ENCODE results near the gene UCK2.

The UCK2 gene

DNA sequence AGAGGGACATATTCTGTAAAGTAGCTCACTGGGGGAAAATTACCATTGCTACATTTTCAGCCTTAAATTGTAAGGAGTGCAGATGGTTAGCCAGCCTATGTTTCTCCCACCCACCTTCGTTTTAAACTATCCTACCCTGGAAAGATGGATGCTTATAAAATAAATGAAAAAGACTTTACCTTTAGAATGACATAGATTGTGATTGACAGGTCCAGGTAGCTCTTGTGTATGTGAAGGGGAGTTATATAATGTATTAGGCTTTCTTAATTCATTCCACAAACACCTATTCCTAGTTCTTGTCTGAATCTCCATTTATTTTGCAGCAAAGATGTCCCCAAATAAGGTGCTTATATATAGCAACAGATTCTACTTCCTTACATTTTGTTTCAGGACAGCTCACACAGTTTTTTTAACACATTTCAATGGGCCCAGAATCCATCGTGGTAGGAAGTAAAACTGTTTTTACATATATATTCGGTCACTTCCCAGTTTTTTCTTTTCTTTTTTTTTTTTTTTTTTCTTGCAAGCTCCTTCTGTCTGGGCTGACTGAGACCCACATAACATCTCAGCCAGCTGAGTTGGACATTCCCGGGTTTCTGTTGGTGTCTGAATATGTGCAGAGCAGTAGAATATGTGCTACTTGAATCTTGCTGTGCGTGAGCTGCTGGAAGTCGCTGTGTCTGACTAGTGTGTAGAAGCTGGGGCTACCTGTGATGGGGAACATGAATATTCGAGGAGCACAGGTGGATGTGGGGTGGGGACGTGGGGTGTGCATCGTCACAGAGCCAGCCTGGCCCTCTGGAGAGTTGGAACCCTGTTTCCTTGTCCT is 27.8 kb downstream of the UCK2 start:
- no peak for DNase-seq (ENCODE audit: low read depth)

DNA sequence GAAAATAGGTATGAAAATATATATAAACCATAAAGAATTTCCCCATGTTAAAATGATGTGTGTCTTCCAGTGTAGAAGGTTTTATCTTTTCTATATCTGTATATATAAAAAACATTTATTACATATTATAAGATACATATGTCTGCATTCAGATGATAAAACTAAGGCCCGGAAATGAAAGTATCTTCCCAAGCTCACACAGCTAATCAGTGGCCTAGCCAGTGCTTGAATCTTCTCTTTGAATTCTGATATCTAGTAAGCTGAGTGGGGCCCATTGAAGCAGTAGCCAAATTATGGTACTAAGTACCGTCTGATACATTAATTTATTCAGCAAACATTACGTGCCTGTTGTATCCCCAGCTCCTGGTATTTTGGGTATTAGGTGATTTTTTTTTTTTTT is 28.6 kb downstream of the UCK2 start:
- DNase-seq (ENCODE audit: low read depth), result no peak

DNA sequence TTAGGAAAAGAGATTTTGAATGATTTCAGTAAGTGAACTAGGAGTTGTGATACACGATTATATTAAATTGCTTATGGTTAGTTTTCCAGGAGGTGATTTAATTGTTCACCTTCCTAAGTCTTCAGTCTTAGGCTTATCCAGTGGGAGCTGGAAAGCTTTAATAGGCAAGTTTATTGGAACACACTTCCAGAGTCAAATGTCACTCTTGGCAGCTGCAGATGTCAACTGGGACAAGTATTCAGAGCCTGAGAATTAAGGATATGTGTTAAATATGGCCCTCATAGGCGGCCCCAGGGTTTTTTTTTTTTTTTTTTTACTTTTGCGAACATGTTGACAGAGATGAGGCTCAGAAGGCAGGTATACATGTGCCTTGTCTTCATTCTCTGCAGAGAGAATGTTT is 29.2 kb downstream of the UCK2 start:
- DNase-seq (ENCODE audit: low read depth), result no peak

DNA sequence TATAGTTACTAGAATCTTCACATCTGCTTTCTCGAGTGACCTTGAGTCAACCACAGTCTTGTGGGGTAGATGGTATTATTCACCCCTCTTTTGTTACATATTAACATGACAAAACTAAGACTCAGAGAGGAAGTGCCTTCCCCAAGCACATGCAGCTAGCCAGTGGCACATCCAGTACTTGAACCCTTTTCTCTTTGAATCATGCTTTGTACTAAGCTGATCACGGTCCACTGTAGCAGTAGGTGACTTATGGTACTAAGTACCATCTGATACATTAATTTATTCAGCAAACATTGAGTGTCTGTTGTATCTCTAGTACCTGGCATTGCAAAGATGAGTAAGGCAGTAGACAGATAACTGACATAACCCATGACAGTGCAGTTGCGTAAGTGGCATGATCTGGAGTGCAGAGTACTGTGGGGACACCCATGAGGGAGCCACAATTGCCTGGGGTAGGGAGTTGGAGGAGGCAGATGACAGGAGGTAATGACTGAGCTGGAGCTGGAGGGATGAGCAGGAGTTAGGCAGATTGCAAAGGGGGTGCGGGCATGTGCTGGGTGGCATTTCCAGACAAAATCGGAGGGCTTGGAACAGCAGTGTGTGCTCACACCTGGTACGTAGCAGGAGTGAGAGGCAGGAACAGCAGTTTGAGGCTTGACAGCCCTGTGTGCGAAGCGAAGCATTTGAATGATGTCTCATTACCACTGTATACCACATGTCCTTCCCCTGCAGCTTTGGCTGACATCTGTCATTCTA is 29.8 kb downstream of the UCK2 start:
- no peak for DNase-seq (ENCODE audit: low read depth)

DNA sequence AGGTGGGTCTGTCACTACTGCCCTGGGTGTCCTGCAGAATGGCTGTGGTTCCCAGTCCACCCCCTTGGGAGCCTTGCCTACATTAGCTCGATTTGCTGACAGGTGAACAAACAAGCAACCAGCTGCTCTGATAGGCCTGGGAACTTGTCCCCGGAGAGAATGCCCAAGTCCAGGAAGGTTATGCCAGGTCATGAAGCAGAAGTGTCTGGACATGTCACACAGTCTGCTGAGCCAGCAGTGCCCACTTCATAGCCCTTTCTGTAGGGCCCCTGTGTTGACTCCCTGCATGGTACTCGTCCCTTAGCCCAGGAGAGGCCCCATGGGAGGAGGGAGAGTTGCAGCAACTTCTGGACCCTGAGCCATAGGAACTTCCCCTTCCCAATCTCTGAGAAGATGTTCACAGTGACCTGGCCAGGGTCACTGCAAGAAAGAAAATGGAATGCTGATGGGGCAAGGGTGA is 31.0 kb downstream of the UCK2 start:
- no peak for DNase-seq (ENCODE audit: low read depth)

DNA sequence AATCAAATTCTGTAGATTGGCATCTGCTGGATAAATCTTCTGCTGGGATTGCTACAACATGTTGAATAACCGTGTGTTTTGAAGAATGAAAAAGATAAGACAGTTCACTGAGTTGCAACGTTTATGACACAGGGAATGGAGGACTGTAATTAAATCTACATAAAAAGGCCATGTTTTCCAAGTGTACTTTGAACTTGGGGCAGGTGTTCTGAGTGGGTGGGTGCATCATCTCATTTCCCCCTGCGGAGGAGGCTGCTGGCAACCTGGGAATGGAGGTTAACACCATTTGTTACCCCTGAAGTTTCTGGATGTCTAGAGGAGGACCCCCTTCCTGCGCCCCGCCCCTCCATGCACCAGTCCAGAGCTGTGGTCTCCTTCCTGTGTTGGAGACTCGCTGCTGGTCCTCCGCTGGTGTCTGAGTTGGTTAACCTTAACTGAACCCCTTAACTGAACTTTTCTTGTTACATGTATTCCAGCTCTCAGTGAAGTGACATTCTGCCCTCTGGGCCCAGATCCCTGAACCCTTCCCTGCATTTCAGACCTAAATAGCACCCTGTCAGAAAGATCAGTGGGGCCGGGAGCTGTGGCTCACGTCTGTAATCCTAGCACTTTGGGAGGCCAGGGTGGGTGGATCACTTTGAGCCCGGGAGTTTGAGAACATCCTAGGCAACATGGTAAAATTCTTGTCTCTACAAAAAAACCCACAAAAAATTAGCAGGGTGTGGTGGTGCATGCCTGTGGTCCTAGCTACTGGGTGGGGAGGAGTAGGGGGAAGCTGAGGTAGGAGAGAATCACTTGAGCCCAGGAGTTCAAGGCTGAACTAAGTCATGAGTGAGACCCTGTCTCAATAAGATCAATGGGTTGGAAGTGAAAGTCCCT is 31.8 kb downstream of the UCK2 start:
- no peak for DNase-seq (ENCODE audit: low read depth)

DNA sequence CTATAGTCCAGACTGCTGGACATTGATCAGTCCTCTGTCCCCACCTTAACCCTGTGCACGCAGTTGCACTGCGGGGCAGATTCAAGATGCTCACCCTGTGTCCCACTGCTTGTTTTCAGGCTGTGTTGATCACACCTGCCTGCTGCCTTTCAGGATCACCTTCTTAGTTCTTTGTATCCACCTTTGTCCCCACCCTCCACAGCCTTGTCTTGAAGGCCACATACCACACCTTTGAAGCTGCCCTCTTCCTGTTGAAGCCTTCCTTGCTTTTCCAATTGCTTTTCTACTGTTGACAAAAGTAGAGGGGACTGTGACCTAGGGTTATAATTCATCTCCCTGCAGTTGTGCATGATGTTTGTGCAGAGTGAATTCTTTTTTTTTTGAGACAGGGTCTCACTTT is 32.7 kb downstream of the UCK2 start:
- no peak for DNase-seq (ENCODE audit: low read depth)

DNA sequence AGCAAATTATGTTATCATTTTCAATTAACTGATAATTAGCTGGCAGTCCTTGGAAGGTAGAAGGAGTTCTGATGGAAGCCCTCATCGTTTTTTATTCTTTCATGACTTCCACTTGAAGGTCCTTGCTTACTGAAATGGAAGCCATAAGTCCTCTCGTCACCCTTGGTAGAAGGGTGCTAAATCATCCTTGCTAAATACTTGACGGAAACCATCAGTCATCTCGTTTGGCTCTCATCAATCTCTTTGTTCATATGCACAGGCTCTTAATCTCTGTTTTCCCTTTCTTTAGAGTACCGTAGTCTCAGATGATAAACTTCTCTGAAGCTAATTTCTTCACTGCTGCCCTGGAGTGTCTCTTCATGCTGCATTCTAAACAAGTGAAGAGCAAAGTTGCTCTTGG is 34.5 kb downstream of the UCK2 start:
- no peak for DNase-seq (ENCODE audit: low read depth)

DNA sequence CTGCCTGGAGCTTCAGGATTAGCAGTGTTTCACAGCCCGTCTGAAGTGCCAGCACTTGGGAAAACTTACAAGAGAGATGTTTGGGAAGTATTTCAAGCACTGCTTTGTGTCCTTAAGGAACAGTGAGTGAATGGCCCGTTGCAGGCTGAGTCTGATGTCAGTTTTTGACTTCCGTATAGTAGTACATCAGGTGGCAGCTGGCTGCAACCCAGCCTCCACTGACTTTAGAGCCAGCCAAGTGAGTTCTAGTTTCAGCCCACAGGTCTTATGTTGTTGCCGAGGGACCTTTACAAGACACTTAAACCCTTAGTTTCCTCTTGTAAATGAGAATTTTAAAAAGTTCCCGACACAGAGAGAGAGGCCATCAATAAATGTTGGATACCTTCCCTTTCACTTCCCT is 35.0 kb downstream of the UCK2 start:
- DNase-seq (ENCODE audit: low read depth), result no peak

DNA sequence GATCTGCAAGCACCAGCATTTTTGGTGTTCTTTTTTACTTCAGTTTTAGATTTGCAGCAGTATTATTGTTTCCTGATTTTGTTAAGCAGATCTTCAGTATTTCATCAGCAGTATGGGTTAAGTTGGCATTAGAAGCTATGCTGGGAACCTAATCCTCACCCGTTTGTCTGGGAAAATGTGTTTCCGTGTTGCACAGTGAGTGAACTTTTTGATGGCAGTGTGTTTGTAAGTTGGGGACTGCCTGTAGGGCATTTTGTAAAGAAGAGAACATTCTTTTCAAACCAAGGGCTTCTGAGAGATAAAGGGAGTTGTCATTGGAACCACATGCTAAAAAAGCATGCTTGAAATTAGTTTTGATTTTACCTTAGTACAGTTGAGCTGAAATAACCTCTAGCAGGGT is 35.9 kb downstream of the UCK2 start:
- no peak for DNase-seq (ENCODE audit: low read depth)

DNA sequence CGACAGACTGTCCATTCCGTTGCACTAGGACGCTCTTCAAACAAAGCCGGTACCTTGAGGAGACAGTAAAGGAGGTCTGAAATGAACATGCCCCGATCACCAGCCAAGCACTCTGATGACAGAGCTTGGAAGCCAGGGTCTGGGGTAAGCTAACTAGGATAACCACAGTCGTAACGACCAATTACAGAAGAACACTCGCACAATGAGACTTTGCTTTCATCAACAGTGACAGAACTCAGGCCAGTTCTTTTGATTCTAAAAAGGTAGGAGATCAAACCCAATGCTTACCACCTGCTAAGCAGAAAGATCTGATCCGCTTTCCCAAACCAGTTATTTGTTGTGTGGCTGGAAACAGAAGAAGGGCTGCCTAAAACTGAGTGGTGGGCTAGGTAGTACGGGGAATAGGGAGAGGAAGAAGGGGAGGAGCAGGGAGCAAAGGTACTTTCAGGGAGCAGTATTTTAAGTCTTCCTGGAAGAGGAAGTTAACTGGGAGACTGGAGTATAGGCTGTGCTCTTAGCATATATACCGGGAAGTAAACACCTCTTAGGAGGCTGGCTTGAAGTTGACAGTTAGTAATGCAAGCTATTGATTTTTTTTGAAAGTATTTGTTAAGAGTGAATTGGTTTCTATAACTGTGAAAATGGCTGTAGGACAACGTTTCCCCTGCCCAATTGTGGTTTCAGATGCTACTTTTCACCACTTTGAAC is 38.4 kb downstream of the UCK2 start:
- DNase-seq (ENCODE audit: low read depth), result no peak

DNA sequence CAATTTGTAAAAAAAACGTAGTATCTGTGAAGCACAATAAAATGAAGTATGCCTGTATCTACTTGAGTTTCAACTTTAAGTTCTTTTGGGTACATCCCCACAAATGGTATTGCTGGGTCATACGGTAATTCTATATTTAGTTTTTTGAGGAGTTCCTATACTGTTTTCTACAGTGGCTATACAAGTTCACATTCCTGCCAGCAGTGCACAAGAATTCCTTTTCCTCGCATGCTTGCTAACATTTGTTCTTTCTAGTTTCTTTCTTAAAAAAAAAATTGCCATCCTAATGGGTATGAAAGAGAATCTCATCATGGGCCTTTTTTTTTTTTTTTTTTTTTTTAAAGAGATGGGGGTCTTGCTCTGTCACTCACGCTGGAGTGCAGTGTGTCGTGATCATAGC is 41.9 kb downstream of the UCK2 start:
- no peak for DNase-seq (ENCODE audit: low read depth)

DNA sequence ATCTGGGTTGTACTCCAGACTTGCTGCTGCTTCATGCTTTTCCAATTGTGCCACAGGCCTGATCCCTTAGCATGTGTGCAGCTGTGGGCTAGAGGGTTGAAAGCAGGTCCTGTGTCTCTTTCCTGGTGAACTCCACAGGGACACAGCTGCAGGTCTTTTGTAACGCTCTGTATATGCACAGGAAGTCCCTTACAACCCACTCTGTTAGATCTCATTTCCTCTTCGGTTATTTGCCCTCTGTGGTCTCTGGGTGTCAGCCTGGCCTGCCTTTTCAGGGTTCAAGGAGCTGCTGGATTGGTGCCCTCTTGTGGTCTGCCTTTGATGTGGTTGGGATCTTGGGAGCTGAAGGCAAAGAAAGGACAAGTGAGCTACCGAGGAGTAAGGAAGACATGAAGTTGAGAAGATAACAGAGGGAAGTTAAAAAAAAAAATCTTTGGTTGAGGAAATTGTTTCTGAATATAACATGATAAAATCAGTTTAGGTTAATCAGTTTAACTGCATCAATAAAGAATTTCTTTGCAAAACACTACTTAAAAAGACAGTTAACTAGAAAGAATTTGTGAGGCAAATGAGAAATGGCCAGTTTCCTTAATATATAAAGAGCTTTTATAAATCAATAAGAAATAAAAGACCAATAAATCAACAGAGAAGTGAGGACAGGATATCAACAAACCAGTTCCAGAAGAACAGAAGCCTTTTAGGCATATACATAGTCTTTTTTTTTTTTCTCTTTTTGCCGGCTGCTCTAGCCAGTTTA is 44.1 kb downstream of the UCK2 start:
- peak; percentile 4 for DNase-seq (ENCODE audit: low read depth)

DNA sequence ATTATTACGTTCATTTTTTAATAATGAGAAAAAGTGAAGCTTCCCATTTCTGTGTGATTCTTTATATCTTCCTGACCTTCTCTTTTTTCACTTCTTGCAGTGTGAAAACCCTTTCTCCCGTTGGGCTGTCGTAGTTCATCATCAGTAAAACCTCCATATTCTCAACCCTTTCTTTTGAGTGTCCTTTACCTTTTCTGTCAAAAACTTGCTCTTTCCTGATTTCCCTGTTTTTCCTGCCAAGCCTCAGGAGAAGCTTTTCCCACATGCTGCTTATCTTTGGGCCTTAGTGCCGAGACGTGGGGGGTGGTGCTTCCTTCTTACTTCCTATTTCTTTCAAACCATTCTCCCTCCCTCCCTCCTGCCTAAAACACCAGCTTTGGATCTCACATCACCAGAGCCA is 46.1 kb downstream of the UCK2 start:
- DNase-seq (ENCODE audit: low read depth), result no peak

DNA sequence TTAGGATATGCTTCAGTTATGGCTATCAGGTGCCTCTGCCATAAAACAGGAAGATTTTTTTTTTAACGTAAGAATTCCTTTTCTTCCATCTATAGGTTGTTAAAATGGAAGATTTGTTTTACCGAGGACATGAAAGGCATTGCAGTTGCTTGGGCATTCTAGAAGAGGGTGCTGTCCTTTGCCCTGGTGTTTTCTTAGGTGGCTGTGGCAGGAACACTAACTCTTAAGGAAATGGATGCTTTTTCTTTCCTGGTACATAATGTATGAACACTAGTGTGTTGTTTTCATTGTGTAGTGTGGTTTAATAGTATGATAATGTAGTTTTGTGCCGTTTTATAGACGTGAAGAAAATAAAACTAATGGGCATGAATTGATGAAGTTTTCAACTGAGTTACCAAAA is 47.2 kb downstream of the UCK2 start:
- DNase-seq (ENCODE audit: low read depth), result no peak

DNA sequence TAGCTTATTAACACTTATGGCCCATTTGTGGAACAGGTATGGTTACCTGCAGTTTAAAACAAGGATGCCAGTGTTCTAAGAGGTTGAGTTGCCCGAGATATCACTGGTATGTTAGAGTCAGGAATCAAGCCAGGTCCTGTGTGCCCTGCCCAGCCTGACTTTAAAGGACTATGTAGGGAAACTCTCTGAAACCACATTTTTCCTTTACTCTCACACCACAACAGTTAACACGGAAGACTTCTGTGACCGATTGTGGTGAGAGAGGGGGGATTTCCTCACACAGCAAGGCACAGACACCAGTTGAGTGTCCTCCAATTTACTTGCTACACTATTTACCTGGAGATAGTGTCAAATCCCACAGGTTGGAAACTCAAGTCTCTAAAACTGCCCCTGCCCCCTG is 47.8 kb downstream of the UCK2 start:
- no peak for DNase-seq (ENCODE audit: low read depth)

DNA sequence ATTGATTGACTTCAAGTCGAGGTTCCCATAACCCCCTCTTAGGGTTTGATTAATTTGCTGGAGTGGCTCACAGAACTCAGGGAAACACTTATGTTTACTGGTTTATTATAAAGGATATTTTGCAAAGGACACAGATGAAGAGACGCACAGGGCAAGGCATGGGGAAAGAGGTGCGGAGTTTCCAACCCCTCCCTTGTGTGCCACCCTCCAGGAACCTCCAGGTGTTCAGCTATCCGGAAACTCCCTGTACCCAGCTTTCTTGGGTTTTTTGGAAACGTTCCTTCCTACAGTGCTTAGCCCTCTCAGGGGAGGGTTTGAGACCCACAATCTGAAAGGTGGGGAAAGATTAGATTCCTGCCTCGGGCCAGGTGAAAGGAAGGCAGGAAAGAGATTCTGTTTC is 48.2 kb downstream of the UCK2 start:
- no peak for DNase-seq (ENCODE audit: low read depth)

DNA sequence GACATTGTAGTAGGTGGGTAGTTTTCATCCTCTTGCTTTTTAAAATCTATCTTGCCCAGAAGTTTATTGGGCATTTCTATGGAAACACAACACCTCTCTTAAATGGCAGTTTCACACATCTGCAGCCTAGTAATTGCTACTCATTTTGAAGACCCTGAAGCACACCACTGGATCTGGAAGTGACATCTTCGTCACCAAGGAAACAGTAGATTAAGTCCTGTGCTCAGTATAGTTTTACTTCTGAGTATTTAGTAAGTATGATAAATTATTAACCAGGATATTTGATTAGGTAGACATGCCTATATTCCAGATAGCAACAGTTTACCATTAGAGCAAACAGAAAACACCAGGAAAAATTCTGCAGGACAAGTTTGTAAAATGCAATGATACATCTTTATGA is 48.7 kb downstream of the UCK2 start:
- no peak for DNase-seq (ENCODE audit: low read depth)

DNA sequence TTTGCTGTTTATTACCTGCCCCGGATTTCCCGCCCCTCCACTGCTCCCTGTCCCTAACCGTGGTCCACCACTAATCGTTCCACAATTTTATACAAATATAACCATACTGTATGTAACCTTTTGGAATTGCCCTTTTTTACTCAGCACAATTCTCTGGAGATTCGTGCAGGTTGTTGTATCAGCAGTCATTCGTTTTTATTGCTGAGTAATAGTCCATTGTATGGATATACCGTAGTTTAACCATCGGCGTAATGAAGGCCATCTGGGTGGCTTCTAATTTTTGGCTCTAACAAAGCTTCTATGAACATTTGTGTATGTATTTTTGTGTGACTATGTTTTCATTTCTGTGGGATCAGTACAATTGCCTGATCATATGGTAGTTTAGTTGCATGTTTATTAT is 50.0 kb downstream of the UCK2 start:
- DNase-seq (ENCODE audit: low read depth), result no peak

DNA sequence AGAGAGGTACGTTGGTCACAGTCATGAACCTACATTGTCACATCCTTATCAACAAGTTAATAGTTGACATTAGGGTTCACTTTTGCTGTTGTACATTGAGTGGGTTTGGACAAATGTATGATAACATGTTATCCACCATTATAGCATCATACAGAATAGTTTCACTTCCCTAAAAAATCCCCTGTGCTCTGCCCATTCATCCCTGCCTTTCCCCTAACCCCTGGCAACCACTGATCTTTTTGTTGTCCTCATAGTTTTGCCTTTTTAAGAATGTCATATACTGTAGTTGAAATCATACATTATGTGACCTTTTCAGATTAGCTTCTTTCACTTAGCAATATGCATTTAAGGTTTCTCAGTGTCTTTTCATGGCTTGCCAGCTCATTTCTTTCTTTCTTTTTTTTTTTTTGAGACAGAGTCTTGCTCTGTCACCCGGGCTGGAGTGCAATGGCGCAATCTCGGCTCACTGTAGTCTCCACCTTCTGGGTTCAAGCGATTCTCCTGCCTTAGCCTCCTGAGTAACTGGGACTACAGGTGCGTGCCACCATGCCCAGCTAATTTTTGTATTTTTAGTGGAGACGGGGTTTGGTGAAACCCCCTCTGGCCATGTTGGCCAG is 50.6 kb downstream of the UCK2 start:
- no peak for DNase-seq (ENCODE audit: low read depth)

DNA sequence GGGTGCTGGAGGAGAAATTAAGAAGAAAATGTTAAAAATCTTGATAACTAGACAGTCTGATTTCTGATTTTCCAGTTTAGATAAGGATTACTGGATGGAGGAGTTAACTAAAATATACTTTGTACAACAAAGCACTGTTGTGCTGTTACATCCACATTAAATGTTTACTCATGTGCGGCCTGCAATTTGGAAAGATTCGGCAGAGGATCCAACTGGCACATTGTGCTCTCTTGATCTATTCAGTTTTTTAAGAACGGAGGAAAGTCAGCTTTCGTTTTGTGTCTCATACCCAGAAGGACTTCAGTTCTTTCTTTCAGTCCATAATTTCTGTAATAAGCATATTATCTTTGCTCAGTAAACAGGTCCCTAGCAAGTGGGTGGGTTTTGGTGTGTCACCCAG is 52.5 kb downstream of the UCK2 start:
- no peak for DNase-seq (ENCODE audit: low read depth)

Measured in stimulated activated CD8-positive, alpha-beta memory T cell treated with anti-CD3 and anti-CD28 coated beads, Interleukin-7, amount 100 ng/mL, for 24 hours (primary cell).